Large intestine (tissue), 3 donors: Measurements from ENCODE around the gene ARAP1. TPM values are rescaled to one million over a fixed set of nuclear protein-coding genes. Genes with fewer than 3 reads are reported as not detected.

Experiments
- DNase-seq, 2 donors: peaks; one replicate each; pipeline versions ENCODE4 v3.0.0 to v3.0.0-alpha.2; 2013
- H3K27ac ChIP-seq: one replicate; pipeline ENCODE4 v1.5.1; 2013; ENCODE audit warnings: low read length
- H3K27me3 ChIP-seq: 2 replicates; pipeline ENCODE4 v1.6.1; 2013; ENCODE audit warnings: low read length; ENCODE audit not compliant: control insufficient read depth, insufficient read depth
- H3K36me3 ChIP-seq: 2 replicates; pipeline ENCODE4 v1.6.1; 2013; ENCODE audit warnings: low read length; ENCODE audit not compliant: control insufficient read depth, insufficient read depth
- H3K4me1 ChIP-seq: one replicate; pipeline ENCODE4 v1.6.1; 2013; ENCODE audit warnings: low read length; ENCODE audit not compliant: control insufficient read depth, insufficient read depth
- H3K4me3 ChIP-seq: one replicate; pipeline ENCODE4 v1.5.1; 2013; ENCODE audit warnings: low read length
- H3K9me3 ChIP-seq: one replicate; pipeline ENCODE4 v1.6.1; 2013; ENCODE audit warnings: mild to moderate bottlenecking, low read depth, low read length, moderate library complexity; ENCODE audit not compliant: control insufficient read depth
- WGBS: methylation state at CpG from one replicate; pipeline ENCODE4 v1.1.5; 2013; ENCODE audit warnings: low lambda C conversion rate; ENCODE audit not compliant: insufficient coverage; 5-methylcytosine and 5-hydroxymethylcytosine counted together
- polyA plus RNA-seq: library from polyadenylated mRNA; unstranded; fragments of 120-200 nt; gene quantifications from one replicate; pipeline ENCODE4 v1.2.1, GENCODE V29; 2013

ARAP1 gene
- polyA plus RNA-seq, 1 donor = 69.1 TPM

GRCh38 chr11:72683782-72684200 lies 68.4 kb downstream of the ARAP1 start:
- H3K9me3 ChIP-seq = no peaks in the 10 kb centered on the region
- H3K4me1 ChIP-seq = no peaks in the 10 kb centered on the region
- H3K27me3 ChIP-seq = peaks cover 12% of the 10 kb centered on the region
- WGBS = no CpG with 5 or more reads among the region's 7 CpGs
- peaks cover 56% of the 10 kb centered on the region for H3K36me3 ChIP-seq
- H3K4me3 ChIP-seq = no peak overlapping the region
- no peak overlapping the region for H3K27ac ChIP-seq
- DNase-seq = peak; percentile 30 to 36

DNA sequence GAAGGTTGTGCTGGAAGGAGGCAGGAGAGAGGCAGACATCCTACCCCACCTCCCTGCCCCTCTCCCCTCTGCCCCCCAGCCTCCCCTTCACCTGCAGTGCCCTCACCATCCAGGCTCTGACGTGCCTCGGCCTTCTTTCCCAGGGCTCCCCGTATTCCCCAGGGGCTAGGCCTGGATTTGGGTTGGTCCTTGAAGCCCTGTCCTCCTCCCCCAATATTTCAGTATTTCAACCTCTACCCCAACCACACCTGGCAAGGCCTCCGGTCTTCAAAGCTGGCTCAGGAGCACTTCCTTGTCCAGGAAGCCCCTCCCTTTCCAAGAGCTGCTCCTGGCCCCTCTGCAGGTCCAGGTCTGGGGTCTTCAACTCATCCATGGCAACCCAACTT lies 69.4 kb downstream of the ARAP1 start:
- DNase-seq = no peak
- Histone ChIP-seq H3K4me3 (no peak overlapping the region), H3K36me3 (peaks cover 47% of the 10 kb centered on the region), H3K9me3 (no peaks in the 10 kb centered on the region), H3K4me1 (no peaks in the 10 kb centered on the region), H3K27ac (no peak overlapping the region), H3K27me3 (peaks cover 22% of the 10 kb centered on the region)
- no CpG with 5 or more reads among the region's 4 CpGs for WGBS

DNA sequence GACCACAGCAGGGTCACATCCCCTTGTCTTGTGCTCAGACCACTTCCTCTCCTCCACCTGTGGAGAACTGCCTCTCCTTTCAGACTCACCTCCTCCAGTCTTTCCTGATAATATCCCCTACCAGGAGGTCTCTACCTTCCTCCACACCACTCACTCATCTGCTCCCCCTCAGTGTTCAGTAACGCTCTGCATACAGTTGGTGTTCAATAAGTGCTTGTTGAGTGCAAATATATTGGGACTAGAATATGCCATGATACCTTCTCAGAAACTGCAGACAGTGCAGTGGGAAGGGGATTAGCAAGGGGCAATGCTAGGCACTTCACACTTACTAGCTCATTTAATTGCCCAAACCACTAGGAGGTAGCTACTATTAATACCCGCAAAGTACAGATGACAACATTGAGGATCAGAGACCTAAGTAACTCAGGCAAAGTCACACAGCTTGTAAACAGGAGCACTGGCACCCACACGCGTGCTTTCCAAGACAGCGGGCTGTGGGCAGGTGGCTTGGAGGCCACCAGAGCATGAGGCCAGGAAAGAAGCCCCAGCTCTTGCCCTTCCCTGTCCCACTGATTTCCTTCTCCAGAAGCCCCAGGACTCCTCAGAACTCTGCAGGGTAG lies 69.9 kb downstream of the ARAP1 start:
- Histone ChIP-seq H3K27me3 (peaks cover 27% of the 10 kb centered on the region), H3K27ac (no peak overlapping the region), H3K4me3 (no peak overlapping the region), H3K36me3 (peaks cover 42% of the 10 kb centered on the region), H3K9me3 (no peaks in the 10 kb centered on the region), H3K4me1 (no peaks in the 10 kb centered on the region)
- no peak for DNase-seq
- WGBS = no CpG with 5 or more reads among the region's 5 CpGs

DNA sequence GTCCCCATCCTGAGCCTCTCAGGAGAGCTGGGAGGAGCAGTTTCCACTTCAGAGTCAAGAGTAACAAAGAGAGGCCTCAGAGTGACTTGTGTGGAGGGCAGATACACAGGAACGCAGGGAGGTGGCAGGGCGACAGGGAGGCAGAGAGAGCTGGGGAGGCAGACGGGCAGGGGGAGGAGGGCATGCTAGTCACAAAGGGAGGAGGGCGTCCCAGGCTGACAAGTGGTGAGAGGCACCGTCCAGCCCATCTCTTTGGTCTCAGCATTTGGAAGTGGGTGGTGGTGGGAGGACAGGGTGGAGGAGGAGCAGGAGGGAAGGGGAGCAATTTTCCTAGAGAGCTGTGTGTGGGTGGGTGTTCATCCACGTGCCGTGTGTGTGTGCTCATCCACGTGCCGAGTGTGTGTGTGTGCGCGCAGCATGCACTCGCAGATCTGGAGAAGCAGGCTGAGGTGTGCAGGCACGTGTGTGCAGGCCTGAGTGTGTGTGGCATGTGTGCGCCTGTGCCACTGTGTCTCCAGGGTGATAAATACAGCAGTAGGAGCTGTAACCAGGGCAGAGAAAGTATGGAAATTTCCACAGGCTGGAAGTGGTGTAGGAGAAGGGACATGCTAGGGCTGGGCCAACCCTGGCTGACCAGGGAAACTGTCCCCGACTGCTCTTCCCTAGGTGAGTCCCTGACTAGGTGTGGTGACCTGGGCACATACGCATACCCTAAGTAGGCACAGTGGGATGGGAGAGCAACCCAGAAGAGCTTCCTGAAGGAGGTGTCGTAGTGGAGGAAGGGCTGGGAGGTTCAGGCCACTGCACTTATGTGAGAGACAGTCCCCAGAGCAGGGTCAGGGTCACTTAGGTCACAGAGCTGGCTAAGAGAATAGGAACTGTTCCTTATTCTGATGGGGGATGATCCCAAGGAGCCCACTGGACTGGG lies 70.7 kb downstream of the ARAP1 start:
- H3K4me3 ChIP-seq = no peak overlapping the region
- H3K4me1 ChIP-seq = no peaks in the 10 kb centered on the region
- H3K36me3 ChIP-seq = peaks cover 34% of the 10 kb centered on the region
- no peak overlapping the region for H3K27ac ChIP-seq
- H3K27me3 ChIP-seq = peaks cover 35% of the 10 kb centered on the region
- no peaks in the 10 kb centered on the region for H3K9me3 ChIP-seq
- no CpG with 5 or more reads among the region's 17 CpGs for WGBS
- no peak for DNase-seq

DNA sequence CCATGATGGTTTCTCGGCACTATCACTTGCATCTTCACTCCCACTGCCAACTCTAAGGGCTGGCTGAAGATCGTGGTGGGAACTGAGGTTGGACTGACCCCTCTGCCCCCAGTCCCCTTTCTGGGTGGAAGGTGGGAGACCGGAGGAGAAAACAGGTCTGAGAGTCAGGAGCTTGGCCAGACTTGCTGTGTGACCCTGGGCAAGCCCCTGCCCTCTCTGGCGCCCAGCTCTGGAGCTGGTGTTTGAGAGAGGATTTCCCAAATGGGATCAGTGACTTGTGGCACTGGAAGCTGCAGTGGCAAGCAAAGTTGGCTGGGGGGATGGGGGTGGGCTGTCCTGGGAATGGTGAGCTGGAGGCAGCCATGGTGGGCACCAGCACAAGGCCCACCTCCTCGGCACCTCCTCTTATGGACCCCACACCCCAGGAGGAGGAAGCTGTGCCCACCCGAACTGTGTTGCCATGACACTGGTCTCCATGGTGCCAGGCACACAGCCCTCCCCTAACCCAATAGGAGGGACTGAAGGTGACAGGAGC lies 71.5 kb downstream of the ARAP1 start:
- Histone ChIP-seq H3K27ac (no peak overlapping the region), H3K4me1 (no peaks in the 10 kb centered on the region), H3K27me3 (peaks cover 43% of the 10 kb centered on the region), H3K4me3 (no peak overlapping the region), H3K36me3 (peaks cover 27% of the 10 kb centered on the region), H3K9me3 (no peaks in the 10 kb centered on the region)
- WGBS = no CpG with 5 or more reads among the region's 6 CpGs
- DNase-seq = no peak

DNA sequence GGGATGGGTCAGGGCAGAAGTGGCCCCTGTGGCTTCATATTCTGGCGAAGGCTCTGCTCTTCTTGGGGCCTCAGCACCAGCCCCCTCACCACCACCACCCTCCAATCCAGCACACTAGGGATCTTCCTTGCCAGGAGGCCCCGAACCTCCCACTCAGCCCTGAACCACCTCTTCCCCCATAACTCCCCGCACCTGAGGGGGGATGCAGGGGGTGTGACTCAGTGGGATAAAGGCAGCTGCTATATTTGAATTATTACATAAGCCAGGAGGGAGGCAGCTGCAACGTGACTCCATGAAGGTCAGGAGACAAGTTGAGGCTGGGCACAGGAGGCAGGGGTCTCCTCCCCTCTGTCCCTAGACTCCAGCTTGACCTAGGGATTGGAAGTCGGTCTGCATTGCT lies 72.3 kb downstream of the ARAP1 start:
- Histone ChIP-seq H3K4me1 (no peaks in the 10 kb centered on the region), H3K27ac (no peak overlapping the region), H3K27me3 (peaks cover 51% of the 10 kb centered on the region), H3K4me3 (no peak overlapping the region), H3K36me3 (peaks cover 19% of the 10 kb centered on the region), H3K9me3 (no peaks in the 10 kb centered on the region)
- DNase-seq = no peak
- 50% methylated on average over 1 of the region's 5 CpGs for WGBS

DNA sequence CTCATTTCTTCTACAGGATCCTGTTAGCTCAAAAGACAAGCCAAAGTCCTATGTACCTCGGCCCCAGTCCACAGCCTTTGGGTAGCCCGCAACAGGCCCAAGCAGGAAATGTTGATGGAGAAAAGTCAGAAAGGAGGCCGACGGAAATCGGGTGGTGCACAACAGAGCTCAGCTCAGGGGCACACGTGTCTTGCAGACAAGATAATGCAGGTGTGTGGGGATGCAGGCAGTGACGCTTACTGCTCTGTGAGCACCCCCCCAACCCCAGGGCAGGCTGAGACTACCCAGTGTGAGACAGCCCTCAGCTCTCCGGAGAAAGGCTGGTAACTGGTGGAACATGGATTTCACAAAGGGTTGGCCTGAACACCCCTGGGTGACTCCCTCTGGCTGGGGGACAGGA lies 73.7 kb downstream of the ARAP1 start:
- H3K9me3 ChIP-seq = no peaks in the 10 kb centered on the region
- no peak for DNase-seq
- H3K4me1 ChIP-seq = no peaks in the 10 kb centered on the region
- H3K36me3 ChIP-seq = peaks cover 7% of the 10 kb centered on the region
- no peak overlapping the region for H3K27ac ChIP-seq
- no peak overlapping the region for H3K4me3 ChIP-seq
- peaks cover 65% of the 10 kb centered on the region for H3K27me3 ChIP-seq
- WGBS = no CpG with 5 or more reads among the region's 8 CpGs

DNA sequence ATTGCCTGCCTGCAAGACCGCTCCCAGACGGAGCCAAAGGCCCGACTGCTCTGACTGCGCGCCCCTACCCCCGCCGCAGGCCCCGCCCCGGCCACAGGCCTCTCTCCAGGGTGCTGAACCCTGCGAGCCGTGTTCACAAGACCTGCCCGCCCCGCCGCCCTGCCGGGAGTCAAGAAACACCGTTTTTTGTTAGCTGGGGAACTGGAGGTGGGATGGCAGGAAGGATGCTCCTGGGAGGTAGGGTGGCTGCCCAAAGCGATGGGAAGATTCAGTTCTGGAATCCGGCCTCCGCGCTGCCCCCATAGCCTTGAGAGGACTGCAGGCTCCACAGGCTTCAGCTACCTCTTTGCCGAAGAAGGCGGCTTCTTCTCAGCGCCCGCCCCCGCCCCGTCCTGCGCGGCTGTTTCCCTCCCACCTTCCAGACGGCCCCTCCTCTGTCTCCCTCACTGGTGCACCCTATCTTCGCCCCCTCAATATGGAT lies 75.3 kb downstream of the ARAP1 start:
- no CpG with 5 or more reads among the region's 30 CpGs for WGBS

DNA sequence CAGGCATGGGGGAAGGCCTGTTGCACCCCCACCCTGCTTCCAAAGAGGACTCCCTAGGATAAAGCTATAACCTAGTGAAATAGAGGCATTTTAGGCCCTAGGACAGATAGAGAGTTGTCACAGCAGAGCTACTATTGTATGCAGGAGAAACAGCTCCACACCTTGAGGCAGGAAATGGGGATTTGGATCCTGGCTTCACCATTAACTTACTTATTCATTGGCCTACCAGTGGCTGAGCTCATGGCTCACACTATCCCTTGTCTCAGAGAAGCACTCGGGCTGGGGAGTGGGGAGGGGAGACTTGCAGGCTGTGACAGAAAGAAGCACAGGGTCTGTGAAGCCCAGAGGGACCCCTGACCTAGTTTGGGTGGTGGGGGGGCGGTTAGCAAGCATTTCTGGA lies 77.0 kb downstream of the ARAP1 start:
- DNase-seq = no peak
- Histone ChIP-seq H3K27ac (no peak overlapping the region), H3K4me1 (no peaks in the 10 kb centered on the region), H3K4me3 (no peak overlapping the region), H3K27me3 (peaks cover 96% of the 10 kb centered on the region), H3K9me3 (no peaks in the 10 kb centered on the region), H3K36me3 (no peaks in the 10 kb centered on the region)
- WGBS = no CpG with 5 or more reads among the region's 2 CpGs

More for the DNA sequence above, 75.3 kb downstream of the ARAP1 start:
- peak; percentile 37 to 54 for DNase-seq
- Histone ChIP-seq H3K27ac (no peak overlapping the region), H3K9me3 (no peaks in the 10 kb centered on the region), H3K27me3 (peaks cover 81% of the 10 kb centered on the region), H3K4me3 (no peak overlapping the region), H3K4me1 (no peaks in the 10 kb centered on the region), H3K36me3 (no peaks in the 10 kb centered on the region)

DNA sequence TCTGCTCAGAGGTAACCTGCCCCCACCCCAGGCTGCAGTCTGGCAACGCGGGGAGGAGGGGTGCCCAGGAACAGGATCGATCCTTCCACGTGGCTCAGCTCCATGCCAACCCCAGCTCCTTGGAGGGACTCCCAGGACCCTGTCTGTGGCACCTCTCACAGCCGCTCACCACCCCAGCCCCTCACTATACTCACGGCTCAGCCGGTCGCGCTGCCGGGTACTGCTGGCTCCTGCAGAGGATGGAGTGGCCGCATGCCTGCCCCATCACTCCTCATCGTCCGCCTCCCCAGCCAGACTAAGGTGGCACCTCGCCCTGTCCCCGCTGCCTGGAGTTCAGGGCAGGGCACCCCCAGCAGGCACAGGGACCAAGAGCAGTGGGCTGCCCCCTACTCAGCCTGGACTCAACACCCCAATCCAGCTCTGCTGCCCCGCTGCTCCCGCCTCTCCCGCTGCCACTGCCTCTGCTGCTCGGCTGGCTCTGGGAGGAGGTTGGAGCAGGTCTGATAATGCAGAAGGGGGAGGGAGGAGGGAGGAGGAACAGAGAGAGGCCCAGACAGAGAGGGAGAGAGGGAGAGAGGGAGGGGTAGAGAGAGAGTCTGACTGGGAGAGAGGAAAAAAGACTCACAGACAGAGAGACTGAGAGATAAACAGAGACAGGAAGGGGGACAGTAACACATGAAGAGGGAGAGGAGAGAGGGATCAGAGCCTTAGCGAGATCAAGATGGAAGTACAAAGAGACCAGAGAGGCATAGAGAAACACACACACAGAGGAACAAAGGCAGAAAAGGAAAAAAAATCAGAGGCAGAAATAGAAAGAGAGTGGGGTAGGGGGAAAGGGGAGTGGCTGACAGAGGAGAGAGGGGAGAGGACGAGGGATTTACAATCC lies 78.0 kb downstream of the ARAP1 start, which contains the start of gene PDE2A:
TSS of gene PDE2A (minus strand) at position 480 of the 886 bp plus-strand sequence. CDS start at position 265, 215 bp downstream.
- H3K27ac ChIP-seq = no peak within 1 kb of the TSS
- H3K4me3 ChIP-seq = no peak within 1 kb of the TSS

More for the DNA sequence above, 78.0 kb downstream of the ARAP1 start, which contains the start of gene PDE2A:
- Histone ChIP-seq H3K27me3 (peaks cover 96% of the 10 kb centered on the region), H3K9me3 (no peaks in the 10 kb centered on the region), H3K4me1 (no peaks in the 10 kb centered on the region), H3K36me3 (no peaks in the 10 kb centered on the region)
- 22% methylated on average over 1 of the region's 21 CpGs for WGBS
- no peak for DNase-seq
